ENCODE results near the gene CD96. TPM values are rescaled to one million over a fixed set of nuclear protein-coding genes. Genes with fewer than 3 reads are reported as not detected.

CD96 gene
- total and polyA plus RNA-seq, 7 donors, result 0.01 to 0.59 (median 0.20) TPM; not detected in 1

- Histone ChIP-seq H3K36me3 (ENCODE audit: insufficient read depth in 1 of 2, low read depth in 1 of 2) (no peaks in the 10 kb centered on the region), H3K4me1 (no peaks in the 10 kb centered on the region), H3K27ac (no peak overlapping the region), H3K27me3 (ENCODE audit: insufficient read depth in 3 of 3, low read length in 2 of 3) (no peaks in the 10 kb centered on the region), H3K9me3 (no peaks in the 10 kb centered on the region), H3K4me3 (no peak overlapping the region)
- DNase-seq (peak in 1 of 2 donors; percentile 50), ATAC-seq (no peak)
- TF ChIP-seq CTCF (IDR thresholded peaks at IDR 0.05), result peak; percentile 30
- 24 to 33% (median 24%) methylated on average over 10 of the region's 10 CpGs for WGBS, 3 donors
- intact Hi-C loops (cut with DNase I), result no loop called here
Measured at GRCh38 chr3:111539351-111540331, 2.4 kb upstream of the CD96 start.

- ATAC-seq (no peak), DNase-seq (no peak)
- no peak overlapping the region for H3K4me3 ChIP-seq
- no peaks in the 10 kb centered on the region for H3K9me3 ChIP-seq
- intact Hi-C loops (cut with DNase I), result no loop called here
- H3K36me3 ChIP-seq (ENCODE audit: insufficient read depth in 1 of 2, low read depth in 1 of 2), result no peaks in the 10 kb centered on the region
- no peak for TF ChIP-seq CTCF (IDR thresholded peaks at IDR 0.05)
- 55 to 65% (median 56%) methylated on average over 3 of the region's 3 CpGs for WGBS, 3 donors
- no peaks in the 10 kb centered on the region for H3K27me3 ChIP-seq (ENCODE audit: insufficient read depth in 3 of 3, low read length in 2 of 3)
- no peaks in the 10 kb centered on the region for H3K4me1 ChIP-seq
- H3K27ac ChIP-seq, result no peak overlapping the region
Measured at GRCh38 chr3:111541391-111541790, 606 bp upstream of the CD96 start.

- Histone ChIP-seq H3K27me3 (ENCODE audit: insufficient read depth in 3 of 3, low read length in 2 of 3) (no peaks in the 10 kb centered on the region), H3K36me3 (ENCODE audit: insufficient read depth in 1 of 2, low read depth in 1 of 2) (no peaks in the 10 kb centered on the region), H3K4me1 (no peaks in the 10 kb centered on the region), H3K9me3 (no peaks in the 10 kb centered on the region), H3K4me3 (no peak overlapping the region), H3K27ac (no peak overlapping the region)
- intact Hi-C loops (cut with DNase I), result no loop called here
- no peak for TF ChIP-seq CTCF (IDR thresholded peaks at IDR 0.05)
- DNase-seq (no peak), ATAC-seq (no peak)
- WGBS, 3 donors, result 70 to 79% (median 75%) methylated on average over 4 of the region's 4 CpGs
Measured at GRCh38 chr3:111542611-111543300, 759 bp downstream of the CD96 start.

GRCh38 chr3:111545349-111545748, 3.4 kb downstream of the CD96 start:
- no peak for ATAC-seq
- no peak for TF ChIP-seq CTCF (IDR thresholded peaks at IDR 0.05)
- Histone ChIP-seq H3K27ac (no peak overlapping the region), H3K9me3 (no peaks in the 10 kb centered on the region), H3K27me3 (ENCODE audit: insufficient read depth in 3 of 3, low read length in 2 of 3) (peaks cover 0 to 4% (median 0%) of the 10 kb centered on the region in 3 donors), H3K4me3 (no peak overlapping the region), H3K4me1 (no peaks in the 10 kb centered on the region), H3K36me3 (ENCODE audit: insufficient read depth in 1 of 2, low read depth in 1 of 2) (no peaks in the 10 kb centered on the region)
- intact Hi-C loops (cut with DNase I), result no loop called here
- DNase-seq, result no peak
- WGBS, 3 donors, result 83 to 93% (median 90%) methylated on average over 2 of the region's 2 CpGs

Measured in psoas muscle (tissue), 8 donors.